PFSK-1 (cell line): Measurements from ENCODE around the gene TAPBP.

Source experiments
- FOXP2 ChIP-seq: optimal IDR thresholded peaks from 2 replicates; pipeline ENCODE3; 2011; ENCODE audit warnings: borderline replicate concordance, control low read depth, inconsistent platforms; ENCODE audit not compliant: insufficient read depth; ENCODE audit errors: extremely low read length, extremely low read depth
- POLR2AphosphoS5 ChIP-seq: IDR thresholded peaks from 2 replicates; pipeline ENCODE4 v1.6.1; 2012; ENCODE audit warnings: low read depth, mild to moderate bottlenecking, control low read depth, low read length, moderate library complexity
- SIN3A ChIP-seq: IDR thresholded peaks from 2 replicates; pipeline ENCODE4 v1.6.1; 2012; ENCODE audit warnings: mild to moderate bottlenecking, low read length, moderate library complexity, borderline replicate concordance; ENCODE audit not compliant: insufficient read depth
- TAF1 ChIP-seq: IDR thresholded peaks from 2 replicates; pipeline ENCODE4 v1.6.1; 2012; ENCODE audit warnings: low read length, control low read depth, borderline replicate concordance; ENCODE audit not compliant: insufficient read depth
- TF ChIP-seq, protein P1 (sequence below), 2 experiments: IDR thresholded peaks; 2 replicates each; pipeline versions ENCODE4 v1.6.1 to v1.8.0; 2011 to 2012; ENCODE audit warnings: low read depth in 2 of 2, low read length in 2 of 2, control low read depth in 1 of 2, inconsistent platforms in 1 of 2, mild to moderate bottlenecking in 1 of 2, moderate library complexity in 1 of 2; ENCODE audit not compliant: insufficient read depth in 1 of 2

Gene TAPBP

DNA sequence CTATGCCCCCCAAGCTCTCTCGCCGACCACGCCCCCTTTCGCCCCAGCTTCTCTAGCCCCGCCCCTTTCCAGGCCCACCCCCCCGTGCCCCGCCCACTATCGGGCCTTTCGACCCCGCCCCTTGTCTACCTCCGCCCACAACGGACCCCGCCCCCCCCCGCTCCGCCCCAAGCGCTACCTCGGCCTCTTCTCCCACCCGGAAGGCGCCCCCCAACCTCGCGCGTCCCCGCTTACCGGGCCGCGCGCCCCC lies 3.5 kb upstream of the TAPBP start:
- TF ChIP-seq SIN3A: no peak
- TF ChIP-seq, protein P1, sequence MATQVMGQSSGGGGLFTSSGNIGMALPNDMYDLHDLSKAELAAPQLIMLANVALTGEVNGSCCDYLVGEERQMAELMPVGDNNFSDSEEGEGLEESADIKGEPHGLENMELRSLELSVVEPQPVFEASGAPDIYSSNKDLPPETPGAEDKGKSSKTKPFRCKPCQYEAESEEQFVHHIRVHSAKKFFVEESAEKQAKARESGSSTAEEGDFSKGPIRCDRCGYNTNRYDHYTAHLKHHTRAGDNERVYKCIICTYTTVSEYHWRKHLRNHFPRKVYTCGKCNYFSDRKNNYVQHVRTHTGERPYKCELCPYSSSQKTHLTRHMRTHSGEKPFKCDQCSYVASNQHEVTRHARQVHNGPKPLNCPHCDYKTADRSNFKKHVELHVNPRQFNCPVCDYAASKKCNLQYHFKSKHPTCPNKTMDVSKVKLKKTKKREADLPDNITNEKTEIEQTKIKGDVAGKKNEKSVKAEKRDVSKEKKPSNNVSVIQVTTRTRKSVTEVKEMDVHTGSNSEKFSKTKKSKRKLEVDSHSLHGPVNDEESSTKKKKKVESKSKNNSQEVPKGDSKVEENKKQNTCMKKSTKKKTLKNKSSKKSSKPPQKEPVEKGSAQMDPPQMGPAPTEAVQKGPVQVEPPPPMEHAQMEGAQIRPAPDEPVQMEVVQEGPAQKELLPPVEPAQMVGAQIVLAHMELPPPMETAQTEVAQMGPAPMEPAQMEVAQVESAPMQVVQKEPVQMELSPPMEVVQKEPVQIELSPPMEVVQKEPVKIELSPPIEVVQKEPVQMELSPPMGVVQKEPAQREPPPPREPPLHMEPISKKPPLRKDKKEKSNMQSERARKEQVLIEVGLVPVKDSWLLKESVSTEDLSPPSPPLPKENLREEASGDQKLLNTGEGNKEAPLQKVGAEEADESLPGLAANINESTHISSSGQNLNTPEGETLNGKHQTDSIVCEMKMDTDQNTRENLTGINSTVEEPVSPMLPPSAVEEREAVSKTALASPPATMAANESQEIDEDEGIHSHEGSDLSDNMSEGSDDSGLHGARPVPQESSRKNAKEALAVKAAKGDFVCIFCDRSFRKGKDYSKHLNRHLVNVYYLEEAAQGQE (IDR thresholded peaks at IDR 0.05; ENCODE audit: insufficient read depth in 1 of 2, low read depth in 2 of 2, low read length in 2 of 2): no peak
- no peak for TF ChIP-seq FOXP2
- TF ChIP-seq POLR2AphosphoS5: no peak
- no peak for TF ChIP-seq TAF1

DNA sequence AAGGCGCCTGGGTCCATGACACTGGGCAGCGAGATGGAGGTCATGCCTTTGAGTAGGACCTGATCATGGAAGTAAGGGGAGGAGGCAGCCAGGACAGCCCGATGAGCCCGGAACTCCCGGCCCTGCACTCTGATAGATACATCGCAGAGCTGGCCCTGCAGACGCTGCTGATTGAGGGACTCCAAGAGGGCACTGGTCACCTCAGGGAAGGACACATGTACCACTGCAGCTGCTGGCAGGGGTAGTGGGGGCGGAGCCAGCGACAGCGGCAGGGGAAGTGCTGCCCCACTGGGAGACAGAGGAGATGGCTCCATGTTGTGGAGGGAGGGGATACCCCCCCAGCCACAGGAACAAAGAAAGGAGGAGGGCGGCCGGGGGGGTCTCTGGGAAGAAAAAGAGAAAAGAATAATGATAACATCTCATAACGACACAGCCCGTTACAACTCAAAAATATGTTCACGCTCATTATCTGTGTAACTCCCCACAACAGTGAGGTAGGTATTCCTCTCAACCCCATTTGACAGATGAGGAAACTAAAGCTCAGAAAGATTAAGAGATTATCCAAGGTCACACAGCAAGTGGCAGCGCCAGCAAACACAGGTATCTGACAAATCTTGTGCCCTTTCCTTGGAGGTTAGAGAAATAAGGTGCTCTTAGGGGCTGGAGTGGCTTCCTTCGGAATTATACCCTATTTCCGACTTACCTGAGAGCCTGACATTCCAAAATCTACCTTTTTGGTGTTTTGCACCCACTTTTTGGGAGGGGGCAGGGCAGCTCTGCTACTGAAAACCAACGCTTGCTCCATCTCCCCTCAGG lies 2.9 kb upstream of the TAPBP start:
- TF ChIP-seq TAF1: no peak
- no peak for TF ChIP-seq FOXP2
- TF ChIP-seq, protein P1 (IDR thresholded peaks at IDR 0.05; ENCODE audit: insufficient read depth in 1 of 2, low read depth in 2 of 2, low read length in 2 of 2): no peak
- no peak for TF ChIP-seq SIN3A
- TF ChIP-seq POLR2AphosphoS5: no peak

DNA sequence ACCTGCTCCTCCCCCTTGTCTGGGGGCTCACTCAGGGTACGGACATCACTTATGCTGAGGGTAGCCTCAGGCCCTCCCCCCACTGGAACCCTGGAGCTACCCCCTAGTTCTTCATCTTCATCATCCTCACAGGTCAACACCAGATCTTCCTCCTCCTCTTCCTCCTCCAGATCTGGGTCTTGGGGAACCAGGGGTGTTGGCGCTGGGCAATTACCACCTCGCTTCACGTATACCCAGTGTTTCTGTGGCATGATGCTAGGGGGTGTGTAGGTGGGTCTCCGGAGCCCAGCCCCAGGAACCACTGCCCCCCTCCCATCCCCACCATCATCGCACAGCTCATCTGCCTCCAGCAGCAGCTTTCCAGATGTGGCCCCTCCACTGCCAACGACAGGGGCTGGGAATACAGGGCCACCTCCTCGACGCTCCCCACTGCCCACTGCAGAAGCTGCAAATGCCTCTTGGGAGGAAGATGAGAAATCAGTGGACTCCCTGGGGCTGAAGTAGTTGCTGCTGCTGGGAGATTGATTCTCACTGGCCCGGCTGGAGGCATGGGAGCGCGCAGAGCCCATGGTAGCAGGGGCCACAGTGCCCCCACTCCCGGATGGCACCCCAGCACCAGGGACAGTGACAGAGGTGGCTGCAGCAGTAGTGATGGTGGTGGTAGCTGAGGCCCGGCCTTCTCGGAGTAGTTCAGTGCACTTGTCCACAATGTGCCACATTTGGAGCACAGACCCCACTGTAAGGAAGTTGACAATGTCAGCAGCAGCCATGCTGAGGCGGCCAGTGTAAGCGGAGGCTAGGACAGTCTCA lies 2.1 kb upstream of the TAPBP start:
- TF ChIP-seq TAF1 (no peak), POLR2AphosphoS5 (no peak)
- TF ChIP-seq, protein P1 (IDR thresholded peaks at IDR 0.05; ENCODE audit: insufficient read depth in 1 of 2, low read depth in 2 of 2, low read length in 2 of 2): peak; percentile 20 to 64; a peak in 2 of 4 replicates

DNA sequence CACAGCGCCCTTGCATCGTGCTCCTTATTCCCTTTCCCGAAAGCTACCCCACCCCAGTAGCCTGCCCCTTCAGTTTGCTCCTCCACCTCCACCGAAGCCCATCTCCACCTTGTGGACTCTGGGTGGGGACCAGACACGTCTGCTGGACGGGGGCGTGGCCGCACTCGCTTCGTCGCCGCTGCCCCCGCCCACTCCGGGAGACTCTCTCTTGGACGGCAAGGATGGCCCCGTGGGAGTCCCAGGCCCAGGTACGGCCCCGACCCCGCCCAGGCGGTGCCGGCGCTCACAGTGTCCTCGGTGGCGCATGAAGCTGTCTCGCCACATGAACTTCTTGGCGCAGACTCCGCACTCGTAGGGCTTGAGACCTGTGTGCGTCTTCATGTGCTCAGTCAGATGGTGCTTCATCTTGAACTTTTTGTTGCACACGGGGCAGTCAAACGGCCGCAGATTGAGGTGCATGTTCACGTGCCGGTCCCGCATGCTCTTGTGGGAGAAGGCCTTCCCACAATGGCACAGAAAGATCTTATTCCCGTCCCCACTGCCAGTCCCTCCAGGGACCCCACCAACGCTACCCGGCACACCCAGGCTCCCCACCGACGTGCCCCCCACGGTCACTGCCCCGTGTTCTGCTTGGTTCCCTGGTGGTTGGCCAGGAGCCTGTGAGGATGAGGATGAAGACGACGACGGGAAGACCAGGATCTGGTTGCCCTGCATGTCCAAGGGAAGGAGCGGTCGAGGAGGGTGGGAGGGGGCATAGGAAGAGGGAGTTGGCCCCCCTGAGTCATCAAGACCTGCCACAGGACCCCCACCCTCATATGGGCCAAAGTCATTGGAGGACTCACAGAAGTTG lies 1.3 kb upstream of the TAPBP start:
- TF ChIP-seq, protein P1 (IDR thresholded peaks at IDR 0.05; ENCODE audit: insufficient read depth in 1 of 2, low read depth in 2 of 2, low read length in 2 of 2): no peak
- TF ChIP-seq SIN3A: no peak
